ENCODE measurements around the gene PRR33. TPM values are rescaled to one million over a fixed set of nuclear protein-coding genes. Genes with fewer than 3 reads are reported as not detected.

Gene PRR33
- total and polyA plus RNA-seq, 9 of the 15 experiments (the other 6 are each of a cell fraction or from before 2014, with no cell fraction given) = not detected

- TF ChIP-seq HES1 (IDR thresholded peaks at IDR 0.05; ENCODE audit: low read depth) = 0 out of 2 replicates have a peak, but pooled peaks have one; percentile 13
- no peak for TF ChIP-seq ZNF274 (IDR thresholded peaks at IDR 0.05; ENCODE audit: borderline replicate concordance, low read depth, low read length)
- TF ChIP-seq NCOA1 (IDR thresholded peaks at IDR 0.05; ENCODE audit: low read depth) = peak; percentile 46; the same call in 1 of the 2 replicates
- no peak for TF ChIP-seq PTBP1 (IDR thresholded peaks at IDR 0.05; ENCODE audit: low read depth, low read length)
- TF ChIP-seq ZNF354B (CRISPR knock-in tag; IDR thresholded peaks at IDR 0.05) = no peak
- no peak for TF ChIP-seq STAT5A (IDR thresholded peaks at IDR 0.05; ENCODE audit: borderline replicate concordance, low read length)
- TF ChIP-seq CHD7 (IDR thresholded peaks at IDR 0.05; ENCODE audit: low read depth, low read length) = no peak
- TF ChIP-seq NCOA4 (IDR thresholded peaks at IDR 0.05; ENCODE audit: partially characterized antibody) = peak; percentile 91
- no peak for TF ChIP-seq ZNF384 (IDR thresholded peaks at IDR 0.05; ENCODE audit: low read depth, low read length)
- TF ChIP-seq NR2C2 (CRISPR knock-in tag; IDR thresholded peaks at IDR 0.05) = no peak
- TF ChIP-seq NR2C2 (tag; IDR thresholded peaks at IDR 0.05) = peak; percentile 78
- TF ChIP-seq HDGF (IDR thresholded peaks at IDR 0.05) = peak; percentile 83; the same call in 1 of the 2 replicates
- TF ChIP-seq ELF1 (tag; IDR thresholded peaks at IDR 0.05) = no peak
- TF ChIP-seq ZKSCAN3 (CRISPR knock-in tag; IDR thresholded peaks at IDR 0.05) = no peak
- no peak for TF ChIP-seq ZNF584 (CRISPR knock-in tag; IDR thresholded peaks at IDR 0.05; ENCODE audit: low read depth)
- no peak for TF ChIP-seq SREBF2 (CRISPR knock-in tag; IDR thresholded peaks at IDR 0.05)
These were observed 47.2 kb downstream of the PRR33 start (continued) for GRCh38 chr11:1844221-1845094.

Measured in K562 (cell line).